GM12891 (cell line): ENCODE data around the gene POU6F1.

ENCODE experiments used
- PAX5 ChIP-seq: IDR thresholded peaks from 2 replicates; pipeline ENCODE4 v1.6.1; 2011; ENCODE audit warnings: low read length, moderate library complexity, mild to moderate bottlenecking; ENCODE audit not compliant: insufficient read depth, severe bottlenecking
- POLR2A ChIP-seq: IDR thresholded peaks from 2 replicates; pipeline ENCODE4 v1.6.1; 2011; ENCODE audit warnings: low read depth, low read length, control low read depth
- POLR2AphosphoS5 ChIP-seq: IDR thresholded peaks from 2 replicates; pipeline ENCODE4 v1.6.1; 2011; ENCODE audit warnings: low read depth, low read length, control low read depth
- TAF1 ChIP-seq: IDR thresholded peaks from 2 replicates; pipeline ENCODE4 v1.6.1; 2011; ENCODE audit warnings: low read depth, low read length, control low read depth

DNA sequence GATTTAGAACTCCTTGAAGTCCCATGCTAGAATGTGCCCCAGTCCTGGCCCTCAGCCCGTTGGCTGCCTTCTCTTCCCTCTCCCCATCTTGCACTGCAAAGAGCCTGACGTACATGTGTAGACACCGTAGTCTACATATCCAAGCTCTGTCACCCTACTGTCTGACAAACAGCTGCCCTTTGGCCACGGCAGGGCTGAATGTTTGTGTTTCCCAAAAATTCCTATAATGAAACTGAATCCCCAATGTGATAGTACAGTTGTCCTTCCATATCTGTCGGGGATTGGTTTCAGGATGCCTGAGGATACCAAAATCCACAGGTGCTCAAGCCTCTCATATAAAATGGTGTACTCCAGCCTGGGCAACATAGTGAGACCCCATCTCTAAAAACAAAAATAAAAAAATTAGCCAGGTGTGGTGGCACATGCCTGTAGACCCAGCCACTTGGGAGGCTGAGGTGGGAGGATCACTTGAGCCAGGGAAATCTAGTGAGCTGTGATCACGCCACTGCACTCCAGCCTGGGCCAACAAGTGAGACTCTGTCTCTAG lies 32.6 kb downstream of the POU6F1 start:
- no peak for TF ChIP-seq POLR2A
- no peak for TF ChIP-seq TAF1
- TF ChIP-seq POLR2AphosphoS5, result no peak
- TF ChIP-seq PAX5, result no peak
